KOPT-K1 (cell line): ENCODE results near the gene PARL.
A peak's percentile ranks its signal among the peaks of the same experiment; 100 is the strongest.

Source experiments
- H3K27ac ChIP-seq: fragments of 200-600 bp; sonication (generic); 2 replicates; pipeline ENCODE4 v1.5.1; 2016; ENCODE audit warnings: antibody characterized with exemption, mild to moderate bottlenecking, low read depth, low read length; ENCODE audit not compliant: poor library complexity, severe bottlenecking
- H3K36me3 ChIP-seq: fragments of 200-600 bp; sonication (generic); 2 replicates; pipeline ENCODE4 v1.5.1; 2017; ENCODE audit warnings: antibody characterized with exemption, mild to moderate bottlenecking, low read length, moderate library complexity; ENCODE audit not compliant: insufficient read depth
- H3K9me3 ChIP-seq: fragments of 200-600 bp; sonication (generic); 2 replicates; pipeline ENCODE4 v1.5.1; 2017; ENCODE audit warnings: antibody characterized with exemption, low read length, mild to moderate bottlenecking; ENCODE audit not compliant: insufficient read depth, poor library complexity, severe bottlenecking

The PARL gene, protein sequence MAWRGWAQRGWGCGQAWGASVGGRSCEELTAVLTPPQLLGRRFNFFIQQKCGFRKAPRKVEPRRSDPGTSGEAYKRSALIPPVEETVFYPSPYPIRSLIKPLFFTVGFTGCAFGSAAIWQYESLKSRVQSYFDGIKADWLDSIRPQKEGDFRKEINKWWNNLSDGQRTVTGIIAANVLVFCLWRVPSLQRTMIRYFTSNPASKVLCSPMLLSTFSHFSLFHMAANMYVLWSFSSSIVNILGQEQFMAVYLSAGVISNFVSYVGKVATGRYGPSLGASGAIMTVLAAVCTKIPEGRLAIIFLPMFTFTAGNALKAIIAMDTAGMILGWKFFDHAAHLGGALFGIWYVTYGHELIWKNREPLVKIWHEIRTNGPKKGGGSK

DNA sequence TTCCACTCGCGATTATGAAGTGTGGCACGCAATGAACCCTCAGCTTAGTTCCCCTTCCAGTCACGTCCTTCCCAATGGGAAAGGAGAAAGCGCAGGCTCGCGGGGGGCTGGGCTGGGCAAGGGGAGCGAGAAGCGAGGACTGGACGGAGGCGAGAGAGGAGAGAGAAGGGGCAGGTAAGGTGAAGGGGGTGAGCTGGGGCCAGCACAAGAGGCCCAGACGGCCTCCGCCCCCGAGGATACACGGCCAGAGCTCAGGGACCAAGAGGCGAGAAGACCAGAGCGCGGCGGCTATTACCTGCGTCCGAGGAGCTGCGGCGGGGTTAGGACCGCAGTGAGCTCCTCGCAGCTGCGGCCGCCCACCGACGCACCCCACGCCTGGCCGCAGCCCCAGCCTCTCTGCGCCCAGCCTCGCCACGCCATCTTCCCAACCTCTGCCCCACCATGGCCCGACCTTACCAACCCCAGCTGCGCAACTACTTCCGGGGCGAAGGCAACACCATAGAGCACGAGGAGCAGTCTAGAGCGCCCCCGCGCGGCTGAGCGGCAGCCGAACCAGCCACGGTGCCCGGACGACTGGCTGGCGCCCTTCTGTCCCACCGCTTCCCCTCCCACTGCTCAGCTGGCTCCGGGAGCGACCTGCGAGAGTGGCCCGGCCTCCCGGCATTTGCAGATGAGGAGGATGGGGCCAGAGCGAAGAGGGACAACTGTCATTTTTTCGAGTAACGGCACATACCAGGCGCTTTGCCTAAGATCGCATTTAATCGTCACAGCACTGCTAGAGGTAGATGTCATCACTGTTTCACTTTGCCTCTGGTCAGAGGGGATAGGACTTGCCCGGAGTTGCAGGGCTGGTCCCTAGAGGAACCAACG lies at the start of gene PARL:
TSS of gene PARL (minus strand) at position 454 of the 870 bp plus-strand sequence. CDS start at position 420, 34 bp downstream.
- no peaks in the 10 kb centered on the region for H3K9me3 ChIP-seq
- H3K27ac ChIP-seq = peak within 1 kb of the TSS; percentile 72
- 0 out of 2 replicates have a peak, but pooled peaks cover 6% of the 10 kb centered on the region for H3K36me3 ChIP-seq

- Histone ChIP-seq H3K36me3 (no peaks in the 10 kb centered on the region), H3K9me3 (no peaks in the 10 kb centered on the region), H3K27ac (no peak overlapping the region)
Measured at GRCh38 chr3:183933160-183933559, 48.5 kb upstream of the PARL start.

DNA sequence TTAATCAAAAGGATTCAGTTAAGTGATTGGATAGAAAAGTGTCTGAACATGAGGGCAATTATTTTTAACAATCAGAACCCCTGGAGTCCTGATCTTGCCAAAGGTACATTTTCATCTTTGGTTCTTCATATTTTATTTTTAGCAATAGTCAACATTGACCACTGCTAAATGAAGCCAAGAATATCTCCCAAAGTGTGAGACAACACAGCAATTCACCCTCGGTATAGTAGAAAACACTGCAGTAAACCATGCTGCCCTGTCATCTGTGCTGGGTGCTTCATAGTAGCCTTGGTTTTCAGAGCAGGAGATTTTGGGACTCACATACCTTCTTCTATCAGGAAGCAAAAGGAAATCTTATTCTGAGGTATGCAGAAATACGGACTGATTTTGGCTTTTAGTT lies 47.2 kb upstream of the PARL start:
- H3K27ac ChIP-seq = no peak overlapping the region
- H3K9me3 ChIP-seq = no peaks in the 10 kb centered on the region
- no peaks in the 10 kb centered on the region for H3K36me3 ChIP-seq

- Histone ChIP-seq H3K36me3 (peaks cover 4% of the 10 kb centered on the region; the same call in 1 of the 2 replicates), H3K27ac (no peak overlapping the region), H3K9me3 (no peaks in the 10 kb centered on the region)
Measured at GRCh38 chr3:183930086-183930485, 45.4 kb upstream of the PARL start.

- Histone ChIP-seq H3K36me3 (peaks cover 5% of the 10 kb centered on the region; the same call in 1 of the 2 replicates), H3K27ac (no peak overlapping the region), H3K9me3 (no peaks in the 10 kb centered on the region)
Measured at GRCh38 chr3:183927059-183927458, 42.4 kb upstream of the PARL start.

DNA sequence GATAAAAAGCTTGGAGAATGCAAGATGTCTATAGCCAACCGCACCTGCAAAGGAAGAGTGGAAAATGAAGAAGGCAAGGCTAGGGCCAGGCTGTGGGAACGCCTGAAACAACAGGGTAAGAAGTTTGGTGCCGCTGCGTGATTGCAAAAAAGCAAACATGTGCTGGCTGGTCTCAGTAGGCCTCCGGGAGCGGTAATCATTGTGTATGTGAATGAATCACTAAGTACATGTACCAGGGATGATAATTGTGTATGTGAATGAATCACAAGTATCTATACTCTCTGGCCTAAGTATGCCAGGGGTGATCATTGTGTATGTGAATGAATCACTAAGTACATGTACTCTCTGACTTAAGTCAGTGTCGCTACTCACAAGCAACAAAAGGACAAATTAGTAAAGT lies 40.3 kb upstream of the PARL start:
- H3K9me3 ChIP-seq = no peaks in the 10 kb centered on the region
- peaks cover 5% of the 10 kb centered on the region; the same call in 1 of the 2 replicates for H3K36me3 ChIP-seq
- no peak overlapping the region for H3K27ac ChIP-seq

GRCh38 chr3:183924543-183924942 lies 39.9 kb upstream of the PARL start:
- no peaks in the 10 kb centered on the region for H3K9me3 ChIP-seq
- H3K27ac ChIP-seq = no peak overlapping the region
- peaks cover 5% of the 10 kb centered on the region; the same call in 1 of the 2 replicates for H3K36me3 ChIP-seq

DNA sequence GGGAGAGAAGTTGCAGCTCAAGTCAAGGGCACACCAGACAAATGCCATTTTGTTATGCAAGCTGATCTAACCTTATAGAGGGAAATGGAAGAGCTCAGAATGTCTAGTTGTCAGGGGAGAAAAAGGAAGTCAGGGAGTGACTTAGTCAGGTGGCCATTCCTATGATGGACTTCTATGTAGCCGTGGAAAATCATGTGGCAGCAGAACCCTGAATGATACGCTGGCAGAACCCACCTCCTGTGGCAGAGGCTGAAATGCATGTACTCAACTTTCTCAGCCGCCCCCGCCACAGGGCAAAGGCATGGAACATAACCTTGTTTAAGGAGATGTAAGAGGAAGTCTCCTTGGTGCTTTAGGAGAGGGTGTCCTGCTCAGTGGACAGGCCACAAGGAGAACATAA lies 37.7 kb upstream of the PARL start:
- Histone ChIP-seq H3K27ac (no peak overlapping the region), H3K9me3 (no peaks in the 10 kb centered on the region), H3K36me3 (peaks cover 5% of the 10 kb centered on the region; the same call in 1 of the 2 replicates)

- H3K36me3 ChIP-seq = peaks cover 5% of the 10 kb centered on the region; the same call in 1 of the 2 replicates
- no peak overlapping the region for H3K27ac ChIP-seq
- no peaks in the 10 kb centered on the region for H3K9me3 ChIP-seq
Measured at GRCh38 chr3:183921096-183921495, 36.4 kb upstream of the PARL start.

DNA sequence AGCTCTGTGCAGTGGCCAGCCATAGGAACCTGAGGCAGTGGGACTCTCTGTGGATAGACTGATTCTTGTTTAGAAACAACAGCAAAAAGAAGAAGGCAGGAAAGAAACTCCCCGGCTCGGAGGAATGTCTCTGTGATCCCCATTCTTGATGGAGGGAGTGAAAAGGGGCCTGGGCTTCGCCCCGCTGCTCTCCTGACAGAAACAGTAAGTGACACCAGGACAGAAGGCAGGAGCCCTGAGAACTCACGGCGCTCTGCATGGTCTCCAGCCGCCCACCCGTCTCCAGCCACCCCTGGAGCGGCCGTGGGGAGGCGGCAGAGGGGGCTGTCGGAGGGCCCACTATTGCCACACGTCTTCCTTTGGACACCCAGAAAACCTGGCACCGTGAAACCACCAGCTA lies 35.7 kb upstream of the PARL start:
- no peaks in the 10 kb centered on the region for H3K9me3 ChIP-seq
- peaks cover 5% of the 10 kb centered on the region; the same call in 1 of the 2 replicates for H3K36me3 ChIP-seq
- no peak overlapping the region for H3K27ac ChIP-seq

- no peaks in the 10 kb centered on the region for H3K9me3 ChIP-seq
- H3K27ac ChIP-seq = no peak overlapping the region
- H3K36me3 ChIP-seq = no peaks in the 10 kb centered on the region
Measured at GRCh38 chr3:183918178-183918577, 33.5 kb upstream of the PARL start.

GRCh38 chr3:183917776-183918175 lies 33.1 kb upstream of the PARL start:
- H3K9me3 ChIP-seq = no peaks in the 10 kb centered on the region
- no peak overlapping the region for H3K27ac ChIP-seq
- no peaks in the 10 kb centered on the region for H3K36me3 ChIP-seq

- no peaks in the 10 kb centered on the region for H3K9me3 ChIP-seq
- no peak overlapping the region for H3K27ac ChIP-seq
Measured at GRCh38 chr3:183914856-183915255, 30.2 kb upstream of the PARL start.

DNA sequence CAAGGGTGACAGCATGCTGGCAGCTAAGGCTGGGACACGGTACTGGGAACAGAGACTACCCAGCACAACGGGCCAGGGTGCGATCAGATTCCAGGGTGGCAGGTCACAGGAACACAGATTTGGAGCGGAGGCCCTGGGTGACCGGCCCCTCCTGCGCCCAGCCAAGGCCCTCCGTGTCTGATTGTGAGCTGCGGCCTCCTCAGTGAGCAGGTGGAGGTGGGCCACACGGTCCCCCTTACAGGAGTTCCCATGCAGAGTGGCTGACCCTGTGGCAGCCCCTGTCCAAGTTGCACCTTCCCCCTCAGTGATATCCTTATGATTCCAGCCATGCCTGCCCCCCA lies 28.9 kb upstream of the PARL start:
- Histone ChIP-seq H3K36me3 (no peaks in the 10 kb centered on the region), H3K27ac (no peak overlapping the region), H3K9me3 (no peaks in the 10 kb centered on the region)

More at GRCh38 chr3:183914856-183915255, 30.2 kb upstream of the PARL start:
- no peaks in the 10 kb centered on the region for H3K36me3 ChIP-seq

DNA sequence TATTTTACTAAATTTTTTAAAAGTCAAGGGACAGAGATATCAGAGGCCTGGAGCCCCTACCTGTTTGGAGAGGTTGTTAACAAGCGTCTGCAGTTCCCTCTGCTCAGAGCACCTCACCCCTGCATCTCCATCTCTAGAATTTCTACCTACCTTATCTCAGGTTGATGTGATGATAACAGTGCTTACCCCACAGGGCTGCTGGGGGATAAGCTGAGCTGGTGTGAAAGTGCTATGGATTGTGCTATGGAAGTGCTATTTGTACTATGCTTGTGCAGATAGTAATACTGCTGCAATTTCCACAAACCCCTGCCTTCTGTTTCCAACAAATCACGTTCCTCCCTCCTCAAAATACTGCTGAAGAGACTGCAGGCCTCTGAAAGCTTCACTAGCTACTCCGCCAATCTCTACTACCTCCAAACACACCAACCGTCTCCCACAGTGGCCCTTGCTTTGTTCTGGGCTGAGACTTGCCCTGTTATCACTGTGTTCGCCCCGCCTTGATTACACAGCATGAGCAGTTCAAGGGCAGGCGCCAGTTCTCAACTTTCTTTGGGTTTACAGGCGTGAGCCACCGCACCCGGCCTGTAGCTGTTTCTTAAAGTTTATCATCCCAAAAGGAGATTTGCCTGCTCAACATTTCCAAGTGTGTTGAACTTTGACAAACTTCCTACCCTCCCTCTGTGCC lies 28.4 kb upstream of the PARL start:
- Histone ChIP-seq H3K36me3 (no peaks in the 10 kb centered on the region), H3K9me3 (no peaks in the 10 kb centered on the region), H3K27ac (no peak overlapping the region)
